ENCODE data around the gene TMEM263.

DNA sequence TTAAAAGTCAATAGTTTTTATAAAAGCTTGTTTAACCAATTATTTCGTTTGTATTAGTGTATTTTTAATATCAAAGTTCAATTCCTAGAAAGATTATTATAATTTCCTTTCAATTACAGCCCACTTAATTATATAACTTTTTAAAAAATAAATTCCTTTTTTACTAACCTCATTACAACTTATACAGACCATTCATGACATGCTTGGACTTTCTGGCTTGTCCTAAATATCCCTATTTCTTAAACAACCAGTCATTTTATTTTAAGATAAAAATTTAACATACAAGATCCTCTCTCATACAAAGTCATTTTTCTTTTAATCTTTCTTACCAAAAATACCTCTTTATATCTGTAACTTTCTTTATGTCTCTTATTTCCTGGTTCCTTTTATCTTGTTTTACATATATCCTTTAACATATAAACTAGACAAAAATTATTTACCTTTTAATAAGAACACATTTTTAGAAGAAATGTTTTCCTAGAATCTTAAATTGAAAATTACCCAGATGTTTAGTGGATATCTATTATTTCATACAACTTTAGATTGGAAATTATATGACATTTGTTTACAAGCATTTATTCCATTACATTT, 10.4 kb upstream of the TMEM263 start:
- TF ChIP-seq, protein P1, sequence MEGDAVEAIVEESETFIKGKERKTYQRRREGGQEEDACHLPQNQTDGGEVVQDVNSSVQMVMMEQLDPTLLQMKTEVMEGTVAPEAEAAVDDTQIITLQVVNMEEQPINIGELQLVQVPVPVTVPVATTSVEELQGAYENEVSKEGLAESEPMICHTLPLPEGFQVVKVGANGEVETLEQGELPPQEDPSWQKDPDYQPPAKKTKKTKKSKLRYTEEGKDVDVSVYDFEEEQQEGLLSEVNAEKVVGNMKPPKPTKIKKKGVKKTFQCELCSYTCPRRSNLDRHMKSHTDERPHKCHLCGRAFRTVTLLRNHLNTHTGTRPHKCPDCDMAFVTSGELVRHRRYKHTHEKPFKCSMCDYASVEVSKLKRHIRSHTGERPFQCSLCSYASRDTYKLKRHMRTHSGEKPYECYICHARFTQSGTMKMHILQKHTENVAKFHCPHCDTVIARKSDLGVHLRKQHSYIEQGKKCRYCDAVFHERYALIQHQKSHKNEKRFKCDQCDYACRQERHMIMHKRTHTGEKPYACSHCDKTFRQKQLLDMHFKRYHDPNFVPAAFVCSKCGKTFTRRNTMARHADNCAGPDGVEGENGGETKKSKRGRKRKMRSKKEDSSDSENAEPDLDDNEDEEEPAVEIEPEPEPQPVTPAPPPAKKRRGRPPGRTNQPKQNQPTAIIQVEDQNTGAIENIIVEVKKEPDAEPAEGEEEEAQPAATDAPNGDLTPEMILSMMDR (IDR thresholded peaks at IDR 0.05), result no peak
- no peak for TF ChIP-seq POLR2AphosphoS5 (IDR thresholded peaks at IDR 0.05; ENCODE audit: low read depth, low read length)
